ENCODE data around the gene CALM3. TPM values are rescaled to one million over a fixed set of nuclear protein-coding genes. Genes with fewer than 3 reads are reported as not detected.
"Not testable (repeated sequence)": the region's sequence is repeated elsewhere in the genome, so short reads cannot be mapped to it uniquely, and the experiment has no call there.

CALM3 gene
- total RNA-seq, 2 donors from 2014 or later = 160 to 236 TPM

GRCh38 chr19:46625731-46626130 is 24.6 kb downstream of the CALM3 start:
- H3K4me1 Mint-ChIP-seq = peaks cover 18% of the 10 kb centered on the region
- DNase-seq (no peak), ATAC-seq (no peak)
- no peaks in the 10 kb centered on the region for H3K36me3 Mint-ChIP-seq (ENCODE audit: low read depth)
- H3K27me3 Mint-ChIP-seq = no peaks in the 10 kb centered on the region
- no peak overlapping the region for H3K27ac Mint-ChIP-seq
- no peaks in the 10 kb centered on the region for H3K9me3 ChIP-seq (ENCODE audit: control insufficient read depth, low read length, poor library complexity, severe bottlenecking)
- H3K4me3 Mint-ChIP-seq = no peak overlapping the region

GRCh38 chr19:46626446-46626845 is 25.3 kb downstream of the CALM3 start:
- H3K27me3 Mint-ChIP-seq = no peaks in the 10 kb centered on the region
- peaks cover 18% of the 10 kb centered on the region for H3K4me1 Mint-ChIP-seq
- peak overlapping the region; percentile 41 for H3K4me3 Mint-ChIP-seq
- H3K36me3 Mint-ChIP-seq (ENCODE audit: low read depth) = no peaks in the 10 kb centered on the region
- H3K9me3 ChIP-seq (ENCODE audit: control insufficient read depth, low read length, poor library complexity, severe bottlenecking) = no peaks in the 10 kb centered on the region
- no peak overlapping the region for H3K27ac Mint-ChIP-seq
- ATAC-seq = no peak
- DNase-seq = no peak

GRCh38 chr19:46628970-46629369 is 27.8 kb downstream of the CALM3 start:
- ATAC-seq; DNase-seq; H3K9me3 ChIP-seq (ENCODE audit: control insufficient read depth, low read length, poor library complexity, severe bottlenecking); H3K27ac Mint-ChIP-seq; H3K4me3 Mint-ChIP-seq; H3K36me3 Mint-ChIP-seq (ENCODE audit: low read depth); H3K27me3 Mint-ChIP-seq: not testable (repeated sequence)
- H3K4me1 Mint-ChIP-seq = peaks cover 21% of the 10 kb centered on the region

- peaks cover 18% of the 10 kb centered on the region for H3K4me1 Mint-ChIP-seq
- DNase-seq (no peak), ATAC-seq (no peak)
- H3K36me3 Mint-ChIP-seq (ENCODE audit: low read depth) = no peaks in the 10 kb centered on the region
- no peak overlapping the region for H3K27ac Mint-ChIP-seq
- H3K4me3 Mint-ChIP-seq = no peak overlapping the region
- no peaks in the 10 kb centered on the region for H3K27me3 Mint-ChIP-seq
- H3K9me3 ChIP-seq (ENCODE audit: control insufficient read depth, low read length, poor library complexity, severe bottlenecking) = no peaks in the 10 kb centered on the region
These were observed 28.5 kb downstream of the CALM3 start for GRCh38 chr19:46629546-46630025.

GRCh38 chr19:46630586-46631205 is 29.6 kb downstream of the CALM3 start:
- Mint-ChIP-seq H3K36me3 (ENCODE audit: low read depth) (no peaks in the 10 kb centered on the region), H3K27ac (peak overlapping the region; percentile 32), H3K4me3 (no peak overlapping the region), H3K4me1 (peaks cover 16% of the 10 kb centered on the region), H3K27me3 (no peaks in the 10 kb centered on the region)
- no peaks in the 10 kb centered on the region for H3K9me3 ChIP-seq (ENCODE audit: control insufficient read depth, low read length, poor library complexity, severe bottlenecking)
- ATAC-seq (no peak), DNase-seq (no peak)

- H3K4me1 Mint-ChIP-seq = peaks cover 18% of the 10 kb centered on the region
- no peaks in the 10 kb centered on the region for H3K9me3 ChIP-seq (ENCODE audit: control insufficient read depth, low read length, poor library complexity, severe bottlenecking)
- H3K4me3 Mint-ChIP-seq = no peak overlapping the region
- H3K27me3 Mint-ChIP-seq = no peaks in the 10 kb centered on the region
- ATAC-seq = no peak
- DNase-seq = no peak
- no peak overlapping the region for H3K27ac Mint-ChIP-seq
- no peaks in the 10 kb centered on the region for H3K36me3 Mint-ChIP-seq (ENCODE audit: low read depth)
These were observed 30.4 kb downstream of the CALM3 start for GRCh38 chr19:46631481-46631880.

- no peaks in the 10 kb centered on the region for H3K9me3 ChIP-seq (ENCODE audit: control insufficient read depth, low read length, poor library complexity, severe bottlenecking)
- Mint-ChIP-seq H3K27me3 (no peaks in the 10 kb centered on the region), H3K27ac (peak overlapping the region; percentile 87), H3K4me3 (peak overlapping the region; percentile 85), H3K36me3 (ENCODE audit: low read depth) (no peaks in the 10 kb centered on the region), H3K4me1 (peaks cover 16% of the 10 kb centered on the region)
- no peak for DNase-seq
- no peak for ATAC-seq
These were observed 32.0 kb downstream of the CALM3 start for GRCh38 chr19:46633130-46633529.

- H3K36me3 Mint-ChIP-seq (ENCODE audit: low read depth) = no peaks in the 10 kb centered on the region
- DNase-seq (peak; percentile 92 to 95 (median 93)), ATAC-seq (peak; percentile 86)
- peak overlapping the region; percentile 85 for H3K4me3 Mint-ChIP-seq
- no peaks in the 10 kb centered on the region for H3K9me3 ChIP-seq (ENCODE audit: control insufficient read depth, low read length, poor library complexity, severe bottlenecking)
- H3K4me1 Mint-ChIP-seq = peaks cover 16% of the 10 kb centered on the region
- peak overlapping the region; percentile 87 for H3K27ac Mint-ChIP-seq
- no peaks in the 10 kb centered on the region for H3K27me3 Mint-ChIP-seq
These were observed 33.0 kb downstream of the CALM3 start for GRCh38 chr19:46634045-46634655.

- H3K9me3 ChIP-seq (ENCODE audit: control insufficient read depth, low read length, poor library complexity, severe bottlenecking) = no peaks in the 10 kb centered on the region
- ATAC-seq (no peak), DNase-seq (no peak)
- H3K4me3 Mint-ChIP-seq = peak overlapping the region; percentile 85
- H3K4me1 Mint-ChIP-seq = peaks cover 16% of the 10 kb centered on the region
- H3K27ac Mint-ChIP-seq = peak overlapping the region; percentile 87
- no peaks in the 10 kb centered on the region for H3K36me3 Mint-ChIP-seq (ENCODE audit: low read depth)
- H3K27me3 Mint-ChIP-seq = no peaks in the 10 kb centered on the region
These were observed 33.6 kb downstream of the CALM3 start for GRCh38 chr19:46634656-46635218.

- peaks cover 9% of the 10 kb centered on the region for H3K27me3 Mint-ChIP-seq
- H3K9me3 ChIP-seq (ENCODE audit: control insufficient read depth, low read length, poor library complexity, severe bottlenecking) = no peaks in the 10 kb centered on the region
- H3K4me3 Mint-ChIP-seq = peak within 1 kb of the TSS; percentile 81
- DNase-seq (peak in 2 of 3 donors; percentile 38 to 55), ATAC-seq (no peak)
- peaks cover 18% of the 10 kb centered on the region for H3K4me1 Mint-ChIP-seq
- no peaks in the 10 kb centered on the region for H3K36me3 Mint-ChIP-seq (ENCODE audit: low read depth)
- H3K27ac Mint-ChIP-seq = no peak within 1 kb of the TSS
These were observed 35.0 kb downstream of the CALM3 start, which contains the start of gene GNG8 for GRCh38 chr19:46635920-46636761. GNG8 (minus strand) TSS chr19:46636202; CDS start chr19:46634682, 1,520 bp downstream.

GRCh38 chr19:46637224-46637623 is 36.1 kb downstream of the CALM3 start:
- H3K4me3 Mint-ChIP-seq = no peak overlapping the region
- DNase-seq = no peak
- no peaks in the 10 kb centered on the region for H3K9me3 ChIP-seq (ENCODE audit: control insufficient read depth, low read length, poor library complexity, severe bottlenecking)
- H3K4me1 Mint-ChIP-seq = peaks cover 18% of the 10 kb centered on the region
- no peak overlapping the region for H3K27ac Mint-ChIP-seq
- ATAC-seq = no peak
- no peaks in the 10 kb centered on the region for H3K36me3 Mint-ChIP-seq (ENCODE audit: low read depth)
- peaks cover 9% of the 10 kb centered on the region for H3K27me3 Mint-ChIP-seq

- H3K9me3 ChIP-seq (ENCODE audit: control insufficient read depth, low read length, poor library complexity, severe bottlenecking) = no peaks in the 10 kb centered on the region
- Mint-ChIP-seq H3K27ac (no peak overlapping the region), H3K4me1 (peaks cover 9% of the 10 kb centered on the region), H3K27me3 (peaks cover 16% of the 10 kb centered on the region), H3K4me3 (no peak overlapping the region), H3K36me3 (ENCODE audit: low read depth) (no peaks in the 10 kb centered on the region)
- ATAC-seq (no peak), DNase-seq (no peak)
These were observed 38.4 kb downstream of the CALM3 start for GRCh38 chr19:46639358-46640182.
